Measurements from ENCODE around the gene GNGT2.

The GNGT2 gene

GRCh38 chr17:49252148-49252695 is 41.8 kb upstream of the GNGT2 start:
- TF ChIP-seq CTCF (IDR thresholded peaks at IDR 0.05; ENCODE audit: insufficient read depth, low read length, poor library complexity, severe bottlenecking): no peak
- peaks cover 1% of the 10 kb centered on the region; the same call in 1 of the 2 replicates for H3K27me3 ChIP-seq (replicated peaks; ENCODE audit: control insufficient read depth, insufficient read depth, low read length)
- H3K36me3 ChIP-seq (ENCODE audit: control insufficient read depth, insufficient read depth, low read length): no peaks in the 10 kb centered on the region
- no peak overlapping the region for H3K4me3 ChIP-seq (replicated peaks; ENCODE audit: low read depth, low read length)
- no peak for DNase-seq (ENCODE audit: extremely low read depth, insufficient read length)

- H3K36me3 ChIP-seq (ENCODE audit: control insufficient read depth, insufficient read depth, low read length): no peaks in the 10 kb centered on the region
- DNase-seq (ENCODE audit: extremely low read depth, insufficient read length): no peak
These were observed 39.6 kb upstream of the GNGT2 start for GRCh38 chr17:49249890-49250522.

GRCh38 chr17:49249292-49249794 is 39.0 kb upstream of the GNGT2 start:
- Histone ChIP-seq H3K36me3 (ENCODE audit: control insufficient read depth, insufficient read depth, low read length) (no peaks in the 10 kb centered on the region), H3K27me3 (replicated peaks; ENCODE audit: control insufficient read depth, insufficient read depth, low read length) (peaks cover 1% of the 10 kb centered on the region; the same call in 1 of the 2 replicates), H3K4me3 (replicated peaks; ENCODE audit: low read depth, low read length) (no peak overlapping the region)
- DNase-seq (ENCODE audit: extremely low read depth, insufficient read length): no peak
- TF ChIP-seq CTCF (IDR thresholded peaks at IDR 0.05; ENCODE audit: insufficient read depth, low read length, poor library complexity, severe bottlenecking): no peak

More at GRCh38 chr17:49249890-49250522, 39.6 kb upstream of the GNGT2 start:
- no peak overlapping the region for H3K4me3 ChIP-seq (replicated peaks; ENCODE audit: low read depth, low read length)
- H3K27me3 ChIP-seq (replicated peaks; ENCODE audit: control insufficient read depth, insufficient read depth, low read length): peaks cover 1% of the 10 kb centered on the region; the same call in 1 of the 2 replicates
- no peak for TF ChIP-seq CTCF (IDR thresholded peaks at IDR 0.05; ENCODE audit: insufficient read depth, low read length, poor library complexity, severe bottlenecking)

- no peaks in the 10 kb centered on the region for H3K36me3 ChIP-seq (ENCODE audit: control insufficient read depth, insufficient read depth, low read length)
- no peak for TF ChIP-seq CTCF (IDR thresholded peaks at IDR 0.05; ENCODE audit: insufficient read depth, low read length, poor library complexity, severe bottlenecking)
- H3K27me3 ChIP-seq (replicated peaks; ENCODE audit: control insufficient read depth, insufficient read depth, low read length): peaks cover 1% of the 10 kb centered on the region; the same call in 1 of the 2 replicates
- no peak overlapping the region for H3K4me3 ChIP-seq (replicated peaks; ENCODE audit: low read depth, low read length)
- no peak for DNase-seq (ENCODE audit: extremely low read depth, insufficient read length)
These were observed 37.6 kb upstream of the GNGT2 start for GRCh38 chr17:49247944-49248343.

GRCh38 chr17:49244839-49245238 is 34.5 kb upstream of the GNGT2 start:
- peaks cover 1% of the 10 kb centered on the region; the same call in 1 of the 2 replicates for H3K27me3 ChIP-seq (replicated peaks; ENCODE audit: control insufficient read depth, insufficient read depth, low read length)
- H3K4me3 ChIP-seq (replicated peaks; ENCODE audit: low read depth, low read length): no peak overlapping the region
- TF ChIP-seq CTCF (IDR thresholded peaks at IDR 0.05; ENCODE audit: insufficient read depth, low read length, poor library complexity, severe bottlenecking): no peak
- no peak for DNase-seq (ENCODE audit: extremely low read depth, insufficient read length)
- H3K36me3 ChIP-seq (ENCODE audit: control insufficient read depth, insufficient read depth, low read length): no peaks in the 10 kb centered on the region

Measured in GM06990 (cell line).